ENCODE measurements around the gene FRAS1. TPM values are rescaled to one million over a fixed set of nuclear protein-coding genes. Genes with fewer than 3 reads are reported as not detected.

Gene FRAS1
- total and polyA plus RNA-seq, 3 experiments from 2014 or later, result not detected

- Mint-ChIP-seq H3K27ac (no peak overlapping the region), H3K27me3 (peaks cover 3 to 6% of the 10 kb centered on the region in 2 donors), H3K9me3 (no peaks in the 10 kb centered on the region), H3K36me3 (no peaks in the 10 kb centered on the region), H3K4me3 (no peak overlapping the region), H3K4me1 (no peaks in the 10 kb centered on the region)
- no peak for DNase-seq
- no peaks in the 10 kb centered on the region for H3K4me1 ChIP-seq (ENCODE audit: insufficient read depth, low read length)
- H3K27ac ChIP-seq (ENCODE audit: low read depth, low read length), result no peak overlapping the region
- ChIA-PET POLR2A (no interaction called here), CTCF (no interaction called here)
- H3K27me3 ChIP-seq (ENCODE audit: insufficient read depth, low read length, poor library complexity, severe bottlenecking), result no peaks in the 10 kb centered on the region
- H3K9me3 ChIP-seq (ENCODE audit: low read length), result no peaks in the 10 kb centered on the region
- no peak overlapping the region for H3K4me3 ChIP-seq (ENCODE audit: low read length)
- no peaks in the 10 kb centered on the region for H3K36me3 ChIP-seq (ENCODE audit: insufficient read depth, low read length)
Observed at GRCh38 chr4:78512357-78512920, 455.3 kb downstream of the FRAS1 start.

- Histone ChIP-seq H3K4me3 (ENCODE audit: low read length) (no peak overlapping the region), H3K36me3 (ENCODE audit: insufficient read depth, low read length) (no peaks in the 10 kb centered on the region), H3K27me3 (ENCODE audit: insufficient read depth, low read length, poor library complexity, severe bottlenecking) (no peaks in the 10 kb centered on the region), H3K27ac (ENCODE audit: low read depth, low read length) (no peak overlapping the region), H3K4me1 (ENCODE audit: insufficient read depth, low read length) (no peaks in the 10 kb centered on the region), H3K9me3 (ENCODE audit: low read length) (no peaks in the 10 kb centered on the region)
- no peak overlapping the region for H3K27ac Mint-ChIP-seq
- no peaks in the 10 kb centered on the region for H3K4me1 Mint-ChIP-seq
- DNase-seq, result no peak
- no peaks in the 10 kb centered on the region for H3K36me3 Mint-ChIP-seq
- ChIA-PET CTCF (no interaction called here), POLR2A (no interaction called here)
- no peak overlapping the region for H3K4me3 Mint-ChIP-seq
- peaks cover 0 to 3% of the 10 kb centered on the region in 2 donors for H3K27me3 Mint-ChIP-seq
- no peaks in the 10 kb centered on the region for H3K9me3 Mint-ChIP-seq
Observed at GRCh38 chr4:78513411-78513975, 456.4 kb downstream of the FRAS1 start.

GRCh38 chr4:78517050-78517652 is 460.0 kb downstream of the FRAS1 start:
- ChIA-PET POLR2A (no interaction called here), CTCF (no interaction called here)
- H3K9me3 Mint-ChIP-seq, result no peaks in the 10 kb centered on the region
- Histone ChIP-seq H3K4me1 (ENCODE audit: insufficient read depth, low read length) (no peaks in the 10 kb centered on the region), H3K4me3 (ENCODE audit: low read length) (no peak overlapping the region), H3K36me3 (ENCODE audit: insufficient read depth, low read length) (no peaks in the 10 kb centered on the region), H3K27ac (ENCODE audit: low read depth, low read length) (no peak overlapping the region), H3K9me3 (ENCODE audit: low read length) (no peaks in the 10 kb centered on the region), H3K27me3 (ENCODE audit: insufficient read depth, low read length, poor library complexity, severe bottlenecking) (no peaks in the 10 kb centered on the region)
- peaks cover 9 to 10% of the 10 kb centered on the region in 2 donors for H3K27me3 Mint-ChIP-seq
- no peaks in the 10 kb centered on the region for H3K4me1 Mint-ChIP-seq
- H3K36me3 Mint-ChIP-seq, result no peaks in the 10 kb centered on the region
- DNase-seq, result no peak
- no peak overlapping the region for H3K4me3 Mint-ChIP-seq
- H3K27ac Mint-ChIP-seq, result no peak overlapping the region

GRCh38 chr4:78518561-78518960 is 461.4 kb downstream of the FRAS1 start:
- CTCF ChIA-PET, result no interaction called here
- H3K9me3 Mint-ChIP-seq, result no peaks in the 10 kb centered on the region
- no peak overlapping the region for H3K4me3 ChIP-seq (ENCODE audit: low read length)
- H3K27ac ChIP-seq (ENCODE audit: low read depth, low read length), result no peak overlapping the region
- no peaks in the 10 kb centered on the region for H3K9me3 ChIP-seq (ENCODE audit: low read length)
- no peaks in the 10 kb centered on the region for H3K4me1 ChIP-seq (ENCODE audit: insufficient read depth, low read length)
- H3K36me3 Mint-ChIP-seq, result no peaks in the 10 kb centered on the region
- H3K4me3 Mint-ChIP-seq, result no peak overlapping the region
- no peaks in the 10 kb centered on the region for H3K36me3 ChIP-seq (ENCODE audit: insufficient read depth, low read length)
- H3K27ac Mint-ChIP-seq, result no peak overlapping the region
- H3K27me3 ChIP-seq (ENCODE audit: insufficient read depth, low read length, poor library complexity, severe bottlenecking), result no peaks in the 10 kb centered on the region
- H3K4me1 Mint-ChIP-seq, result no peaks in the 10 kb centered on the region
- no peak for DNase-seq
- POLR2A ChIA-PET, result no interaction called here
- H3K27me3 Mint-ChIP-seq, result peaks cover 10 to 13% of the 10 kb centered on the region in 2 donors

GRCh38 chr4:78519962-78520361 is 462.8 kb downstream of the FRAS1 start:
- Mint-ChIP-seq H3K4me3 (no peak overlapping the region), H3K27me3 (peaks cover 13 to 19% of the 10 kb centered on the region in 2 donors), H3K36me3 (no peaks in the 10 kb centered on the region), H3K9me3 (no peaks in the 10 kb centered on the region), H3K27ac (no peak overlapping the region), H3K4me1 (no peaks in the 10 kb centered on the region)
- Histone ChIP-seq H3K27me3 (ENCODE audit: insufficient read depth, low read length, poor library complexity, severe bottlenecking) (no peaks in the 10 kb centered on the region), H3K9me3 (ENCODE audit: low read length) (no peaks in the 10 kb centered on the region), H3K27ac (ENCODE audit: low read depth, low read length) (no peak overlapping the region), H3K4me1 (ENCODE audit: insufficient read depth, low read length) (no peaks in the 10 kb centered on the region), H3K4me3 (ENCODE audit: low read length) (no peak overlapping the region), H3K36me3 (ENCODE audit: insufficient read depth, low read length) (no peaks in the 10 kb centered on the region)
- POLR2A ChIA-PET, result no interaction called here
- CTCF ChIA-PET, result no interaction called here
- DNase-seq, result no peak

- DNase-seq, result no peak
- H3K27ac Mint-ChIP-seq, result no peak overlapping the region
- H3K27me3 Mint-ChIP-seq, result peaks cover 15 to 19% of the 10 kb centered on the region in 2 donors
- no peak overlapping the region for H3K27ac ChIP-seq (ENCODE audit: low read depth, low read length)
- no peak overlapping the region for H3K4me3 Mint-ChIP-seq
- H3K4me1 Mint-ChIP-seq, result no peaks in the 10 kb centered on the region
- CTCF ChIA-PET, result no interaction called here
- H3K36me3 ChIP-seq (ENCODE audit: insufficient read depth, low read length), result no peaks in the 10 kb centered on the region
- no peaks in the 10 kb centered on the region for H3K36me3 Mint-ChIP-seq
- H3K27me3 ChIP-seq (ENCODE audit: insufficient read depth, low read length, poor library complexity, severe bottlenecking), result no peaks in the 10 kb centered on the region
- H3K9me3 ChIP-seq (ENCODE audit: low read length), result no peaks in the 10 kb centered on the region
- no peaks in the 10 kb centered on the region for H3K9me3 Mint-ChIP-seq
- H3K4me3 ChIP-seq (ENCODE audit: low read length), result no peak overlapping the region
- POLR2A ChIA-PET, result no interaction called here
- H3K4me1 ChIP-seq (ENCODE audit: insufficient read depth, low read length), result no peaks in the 10 kb centered on the region
Observed at GRCh38 chr4:78520808-78521226, 463.7 kb downstream of the FRAS1 start.

GRCh38 chr4:78524009-78524408 is 466.9 kb downstream of the FRAS1 start:
- H3K4me1 ChIP-seq (ENCODE audit: insufficient read depth, low read length), result no peaks in the 10 kb centered on the region
- Mint-ChIP-seq H3K36me3 (no peaks in the 10 kb centered on the region), H3K9me3 (no peaks in the 10 kb centered on the region), H3K27ac (no peak overlapping the region), H3K4me1 (no peaks in the 10 kb centered on the region), H3K4me3 (no peak overlapping the region), H3K27me3 (peaks cover 12 to 19% of the 10 kb centered on the region in 2 donors)
- H3K9me3 ChIP-seq (ENCODE audit: low read length), result no peaks in the 10 kb centered on the region
- CTCF ChIA-PET, result no interaction called here
- DNase-seq, result no peak
- H3K27ac ChIP-seq (ENCODE audit: low read depth, low read length), result no peak overlapping the region
- H3K4me3 ChIP-seq (ENCODE audit: low read length), result no peak overlapping the region
- no peaks in the 10 kb centered on the region for H3K27me3 ChIP-seq (ENCODE audit: insufficient read depth, low read length, poor library complexity, severe bottlenecking)
- H3K36me3 ChIP-seq (ENCODE audit: insufficient read depth, low read length), result no peaks in the 10 kb centered on the region
- POLR2A ChIA-PET, result no interaction called here

GRCh38 chr4:78525559-78525958 is 468.4 kb downstream of the FRAS1 start:
- Mint-ChIP-seq H3K36me3 (no peaks in the 10 kb centered on the region), H3K4me3 (no peak overlapping the region), H3K4me1 (no peaks in the 10 kb centered on the region), H3K9me3 (peaks cover 0 to under 1% (median 0%) of the 10 kb centered on the region in 5 donors), H3K27me3 (peaks cover 7 to 19% of the 10 kb centered on the region in 2 donors), H3K27ac (no peak overlapping the region)
- CTCF ChIA-PET, result no interaction called here
- Histone ChIP-seq H3K9me3 (ENCODE audit: low read length) (no peaks in the 10 kb centered on the region), H3K4me3 (ENCODE audit: low read length) (no peak overlapping the region), H3K4me1 (ENCODE audit: insufficient read depth, low read length) (no peaks in the 10 kb centered on the region), H3K27me3 (ENCODE audit: insufficient read depth, low read length, poor library complexity, severe bottlenecking) (no peaks in the 10 kb centered on the region), H3K27ac (ENCODE audit: low read depth, low read length) (no peak overlapping the region), H3K36me3 (ENCODE audit: insufficient read depth, low read length) (no peaks in the 10 kb centered on the region)
- no peak for DNase-seq
- POLR2A ChIA-PET, result no interaction called here
